ENCODE data around the gene ADA. TPM values are rescaled to one million over a fixed set of nuclear protein-coding genes. Genes with fewer than 3 reads are reported as not detected.
"Not testable (repeated sequence)": the region's sequence is repeated elsewhere in the genome, so short reads cannot be mapped to it uniquely, and the experiment has no call there.

The ADA gene
- polyA plus RNA-seq, 3 donors = 5.8 to 30.0 (median 18.4) TPM

DNA sequence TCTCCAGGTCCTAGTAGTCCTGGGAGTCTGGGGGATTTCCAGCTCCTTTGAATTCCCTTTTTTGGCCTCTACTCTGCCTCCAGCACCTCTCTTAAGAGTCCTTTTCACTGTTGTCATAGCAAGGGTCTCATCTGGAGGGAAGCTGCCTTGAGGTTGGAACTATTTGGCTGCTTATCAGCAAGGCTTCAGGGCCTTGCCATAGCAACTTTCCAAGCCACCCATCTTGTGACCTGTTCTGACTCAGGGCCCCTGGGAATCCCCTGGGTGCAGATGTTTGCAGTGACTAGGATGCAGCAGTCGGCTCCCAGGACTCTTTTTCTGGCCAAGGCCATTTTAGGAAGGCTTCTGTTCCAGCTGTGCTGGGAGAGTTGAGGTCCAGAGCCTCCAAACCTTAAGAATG lies 56.8 kb downstream of the ADA start:
- no peak overlapping the region for H3K27ac ChIP-seq (ENCODE audit: low read depth, low read length)
- 19 to 50% (median 43%) methylated on average over 1 of the region's 1 CpG for WGBS, 3 donors

DNA sequence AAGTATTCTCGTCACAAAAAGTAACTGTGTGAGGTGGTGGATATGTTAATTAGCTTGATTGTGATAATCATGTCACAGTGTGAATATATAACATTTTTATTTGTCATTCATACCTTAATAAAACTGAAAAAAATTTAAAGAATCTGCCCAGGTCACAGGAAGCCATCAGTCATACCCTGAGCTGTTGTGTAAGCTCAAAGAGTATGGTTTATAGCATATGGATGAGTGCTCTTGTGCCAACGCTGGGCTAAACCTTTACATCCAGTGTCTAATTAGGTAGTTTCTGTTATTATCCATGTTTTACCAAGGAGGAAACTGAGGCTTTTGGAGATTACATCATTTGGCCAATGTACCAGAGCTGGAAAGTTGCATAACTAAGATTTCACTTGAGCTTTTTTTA lies 57.7 kb downstream of the ADA start:
- H3K27ac ChIP-seq (ENCODE audit: low read depth, low read length) = no peak overlapping the region
- WGBS, 3 donors = 59 to 68% (median 64%) methylated on average over 2 of the region's 2 CpGs

DNA sequence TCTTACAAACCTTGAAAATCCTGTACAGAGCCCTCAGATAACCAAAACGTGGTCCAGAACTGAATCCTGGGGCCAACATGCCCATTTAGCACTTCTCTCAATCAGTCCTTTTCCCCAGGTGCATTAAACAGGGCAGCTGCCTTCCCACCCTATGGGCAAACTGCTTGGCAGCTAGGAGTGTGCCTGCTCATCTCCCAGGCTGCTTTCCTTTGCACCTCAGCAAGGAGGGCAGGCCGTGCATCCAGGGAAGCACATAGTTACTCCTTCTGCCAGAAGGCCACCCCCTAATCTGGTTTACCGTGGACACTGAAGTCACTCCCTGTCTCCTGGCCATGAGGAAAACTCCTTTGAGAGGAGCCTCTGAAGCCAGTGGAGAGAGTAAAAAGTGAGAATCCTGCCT lies 59.1 kb downstream of the ADA start:
- H3K27ac ChIP-seq (ENCODE audit: low read depth, low read length) = no peak overlapping the region
- WGBS, 3 donors = 79 to 95% (median 82%) methylated on average over 3 of the region's 3 CpGs

DNA sequence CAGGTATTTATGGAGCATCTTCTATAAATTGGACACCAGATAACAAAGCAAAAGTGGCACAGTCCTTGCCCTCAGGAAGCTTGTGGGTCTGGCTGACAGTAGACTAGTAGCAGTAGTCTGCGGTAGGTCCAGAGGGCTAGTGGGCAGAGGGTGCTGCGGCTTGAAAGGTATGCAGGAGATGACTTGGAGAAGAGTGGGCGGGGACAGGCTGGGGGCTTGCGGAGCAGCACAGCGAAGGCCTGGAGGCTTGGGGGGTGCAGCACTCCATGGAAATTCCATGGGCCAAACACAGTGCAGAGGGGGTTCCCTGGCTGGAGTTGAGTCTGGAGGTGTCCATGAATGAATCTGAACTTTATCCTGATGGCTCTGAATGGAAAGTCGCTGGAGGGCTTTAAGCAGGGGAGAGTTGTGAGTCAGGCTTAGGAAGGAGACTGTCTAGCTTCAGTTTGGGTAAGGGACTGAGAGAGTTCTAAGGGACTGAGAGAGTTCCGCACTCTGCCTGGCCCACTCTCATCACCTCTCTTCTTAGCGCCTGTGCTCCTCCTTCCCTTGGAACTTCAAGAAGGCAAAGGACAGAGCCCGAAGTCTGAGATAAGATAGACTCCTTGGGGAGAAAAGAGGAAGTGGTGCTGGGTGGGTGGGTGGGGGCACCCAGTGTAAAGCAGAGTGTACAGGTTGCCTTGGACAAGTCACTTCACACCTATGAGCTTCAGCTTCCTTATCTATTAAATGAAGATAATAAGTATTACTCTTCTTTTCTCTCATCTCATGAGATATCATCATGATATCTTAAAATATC lies 60.3 kb downstream of the ADA start:
- H3K27ac ChIP-seq (ENCODE audit: low read depth, low read length) = no peak overlapping the region
- 88 to 92% (median 89%) methylated on average over 9 of the region's 9 CpGs for WGBS, 3 donors

DNA sequence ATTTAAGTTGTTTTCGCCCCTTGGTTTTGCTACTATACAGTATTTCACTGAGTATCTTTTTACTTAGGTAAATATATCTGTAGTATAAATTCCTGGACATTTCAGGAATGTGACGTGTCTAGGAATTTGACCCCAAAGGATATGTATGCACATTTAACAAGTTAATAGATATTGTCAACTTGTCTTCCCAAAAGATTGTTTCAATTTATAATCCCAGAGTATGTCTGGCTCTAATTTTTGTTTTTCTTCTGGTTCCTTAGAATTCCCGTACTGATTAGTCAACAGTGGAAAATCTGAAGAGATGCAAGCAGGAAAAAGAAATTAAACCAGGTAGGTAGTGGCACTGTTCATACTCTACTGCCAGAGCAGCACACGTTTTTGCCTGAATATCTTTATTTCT lies 62.0 kb downstream of the ADA start:
- WGBS, 3 donors = 81 to 88% (median 82%) methylated on average over 4 of the region's 4 CpGs

DNA sequence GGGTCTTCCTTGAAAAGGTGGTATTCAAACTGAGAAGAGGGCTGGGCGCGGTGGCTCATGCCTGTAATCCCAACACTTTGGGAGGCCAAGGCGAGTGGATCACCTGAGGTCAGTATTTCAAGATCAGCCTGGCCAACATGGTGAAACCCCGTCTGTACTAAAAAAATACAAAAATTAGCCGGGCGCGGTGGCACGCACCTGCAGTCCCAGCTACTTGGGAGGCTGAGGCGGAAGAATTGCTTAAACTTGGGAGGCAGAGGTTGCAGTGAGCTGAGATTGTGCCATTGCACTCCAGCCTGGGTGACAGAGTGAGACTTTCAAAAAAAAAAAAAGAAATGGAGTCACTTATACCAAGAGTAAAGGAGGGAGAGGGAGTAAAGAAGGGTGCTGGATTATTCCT lies 63.2 kb downstream of the ADA start:
- WGBS, 3 donors = 95 to 98% (median 96%) methylated on average over 9 of the region's 9 CpGs
- not testable (repeated sequence) for H3K27ac ChIP-seq (ENCODE audit: low read depth, low read length)

More for the DNA sequence above, 62.0 kb downstream of the ADA start:
- H3K27ac ChIP-seq (ENCODE audit: low read depth, low read length) = no peak overlapping the region

DNA sequence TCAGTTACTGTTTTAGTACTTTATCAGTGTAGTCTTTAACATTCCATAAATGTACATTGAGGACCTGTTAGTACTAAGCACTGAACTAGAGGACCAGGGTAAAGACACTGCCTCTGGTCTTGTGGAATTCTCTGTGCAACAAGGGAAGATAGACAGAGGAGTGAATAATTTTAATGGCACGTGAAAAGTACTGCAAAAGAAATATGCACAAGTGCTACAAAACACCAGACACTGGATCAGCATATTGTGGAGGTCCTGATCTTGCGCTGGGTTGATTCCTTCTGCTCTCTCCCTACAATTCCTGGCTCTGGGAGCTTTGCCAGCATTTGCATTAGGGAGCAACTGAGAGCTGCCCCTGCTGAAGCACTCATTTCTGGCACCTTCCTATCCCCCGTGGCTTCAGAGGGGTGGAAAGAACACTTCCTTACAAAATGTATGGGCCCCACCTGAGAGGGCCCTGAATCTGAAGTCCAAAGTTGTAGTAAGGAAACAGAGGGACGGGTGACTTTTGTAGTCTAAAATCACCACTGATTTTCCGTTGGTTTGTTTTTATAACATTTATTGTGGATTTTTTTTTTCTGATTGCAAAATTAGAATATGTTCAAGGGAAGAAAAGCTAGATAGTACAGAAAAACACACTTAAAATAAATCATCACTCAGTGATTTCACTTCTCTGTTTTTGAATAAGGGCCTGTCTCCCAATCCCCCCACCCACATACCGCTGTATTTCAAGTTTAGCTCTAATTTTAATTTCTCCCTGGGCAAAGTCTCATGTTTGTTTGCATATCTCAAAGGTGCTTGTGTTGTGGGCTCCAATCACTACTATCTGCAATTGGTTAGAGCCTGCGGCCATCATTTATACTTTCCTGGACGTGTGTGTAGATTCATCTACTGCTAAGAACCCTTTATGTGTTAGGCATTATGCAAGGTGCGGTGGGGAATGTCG lies 64.2 kb downstream of the ADA start:
- 70 to 79% (median 73%) methylated on average over 10 of the region's 10 CpGs for WGBS, 3 donors
- H3K27ac ChIP-seq (ENCODE audit: low read depth, low read length) = no peak overlapping the region

DNA sequence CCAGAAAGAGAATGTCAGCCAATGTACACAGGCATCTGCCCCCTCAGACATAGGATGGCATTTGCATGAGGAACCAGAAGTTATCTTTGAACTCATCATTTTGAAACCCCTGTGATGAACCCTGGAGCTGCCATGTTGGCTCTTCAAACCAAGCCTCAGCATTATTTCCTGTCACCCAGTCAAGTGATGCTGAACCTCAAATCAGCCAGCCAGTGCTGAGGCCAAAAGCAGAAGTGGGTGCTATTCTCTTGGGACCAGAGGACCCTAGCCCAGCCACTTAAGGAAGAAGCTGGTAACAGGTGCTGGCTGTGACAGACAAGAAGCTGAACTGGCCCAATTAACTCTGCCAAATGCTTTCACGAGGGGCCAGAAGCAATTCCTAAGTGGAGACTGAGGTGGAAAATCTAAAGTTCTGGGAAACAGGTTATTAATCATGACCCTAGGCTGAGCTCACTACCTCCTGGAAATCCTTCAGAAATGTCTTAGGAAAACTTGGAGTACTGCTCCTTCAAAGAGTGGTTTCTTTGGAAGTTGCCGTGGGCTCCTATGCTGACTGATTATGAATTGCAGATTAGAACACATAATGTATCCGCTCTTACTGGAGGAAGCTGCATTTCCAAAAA lies 65.1 kb downstream of the ADA start:
- H3K27ac ChIP-seq (ENCODE audit: low read depth, low read length) = no peak overlapping the region
- 51 to 79% (median 68%) methylated on average over 3 of the region's 3 CpGs for WGBS, 3 donors

DNA sequence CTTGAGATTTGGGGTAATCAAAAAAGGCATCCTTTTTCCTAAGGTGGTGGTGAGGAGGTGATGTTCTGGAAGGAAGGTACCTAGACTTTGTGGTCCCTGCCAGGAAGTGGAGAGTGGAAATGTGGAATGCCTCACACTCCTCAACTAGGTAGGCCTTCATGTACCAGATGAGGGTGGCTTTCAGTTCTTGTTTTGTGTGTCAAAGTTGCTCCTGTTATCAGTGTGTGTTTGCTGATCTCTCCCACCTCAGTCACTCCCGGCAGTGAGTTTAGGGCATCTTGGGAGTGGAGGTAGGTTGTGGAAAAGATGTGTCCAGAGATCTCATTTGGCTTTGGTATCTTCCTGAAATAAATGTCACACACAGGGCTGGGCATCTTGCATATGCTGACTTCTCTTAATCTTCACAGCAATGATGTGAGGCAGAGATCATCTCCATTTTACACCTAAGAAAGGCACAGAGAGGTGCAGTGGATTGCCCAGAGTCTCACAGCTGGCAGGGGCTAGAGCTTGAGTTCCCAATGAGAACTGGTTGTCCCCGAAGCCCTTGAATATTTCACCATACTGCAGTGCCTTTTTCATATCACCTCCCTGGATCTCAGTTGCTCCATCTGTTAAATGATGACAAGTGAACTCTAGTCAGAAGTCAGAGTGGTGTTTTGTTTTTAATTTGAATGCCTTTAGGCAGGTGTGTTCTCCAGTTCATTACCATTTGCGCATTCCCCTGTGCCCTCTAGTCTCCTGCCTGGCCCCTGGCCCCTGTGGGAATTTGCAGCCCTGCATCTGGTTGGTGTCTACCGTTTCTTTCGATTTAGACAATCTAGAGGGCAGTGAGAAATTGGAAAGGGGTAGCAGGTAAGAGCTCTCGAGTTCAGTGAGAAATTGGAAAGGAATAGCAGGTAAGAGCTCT lies 66.2 kb downstream of the ADA start:
- 71 to 84% (median 80%) methylated on average over 6 of the region's 6 CpGs for WGBS, 3 donors
- H3K27ac ChIP-seq (ENCODE audit: low read depth, low read length) = no peak overlapping the region

DNA sequence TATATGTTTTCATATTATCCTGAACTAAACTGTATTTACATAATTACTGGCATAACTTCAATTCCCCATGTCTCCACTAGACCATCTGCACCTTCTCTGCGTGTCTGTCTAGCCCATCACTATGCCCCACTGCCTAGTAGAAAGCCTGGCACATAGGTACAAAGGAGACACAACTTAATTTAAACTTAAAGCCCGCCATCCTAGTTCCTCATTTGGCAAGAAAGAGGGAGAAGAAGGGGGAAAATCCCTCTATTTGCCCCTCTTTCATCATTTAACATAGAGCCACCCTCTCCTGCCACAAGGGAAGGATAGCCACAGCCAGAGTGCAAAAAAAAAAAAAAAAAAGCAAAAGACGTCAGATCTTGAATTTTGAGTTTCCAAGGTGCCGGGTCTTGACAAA lies 67.3 kb downstream of the ADA start:
- H3K27ac ChIP-seq (ENCODE audit: low read depth, low read length) = no peak overlapping the region
- WGBS, 3 donors = 63 to 95% (median 75%) methylated on average over 4 of the region's 4 CpGs

DNA sequence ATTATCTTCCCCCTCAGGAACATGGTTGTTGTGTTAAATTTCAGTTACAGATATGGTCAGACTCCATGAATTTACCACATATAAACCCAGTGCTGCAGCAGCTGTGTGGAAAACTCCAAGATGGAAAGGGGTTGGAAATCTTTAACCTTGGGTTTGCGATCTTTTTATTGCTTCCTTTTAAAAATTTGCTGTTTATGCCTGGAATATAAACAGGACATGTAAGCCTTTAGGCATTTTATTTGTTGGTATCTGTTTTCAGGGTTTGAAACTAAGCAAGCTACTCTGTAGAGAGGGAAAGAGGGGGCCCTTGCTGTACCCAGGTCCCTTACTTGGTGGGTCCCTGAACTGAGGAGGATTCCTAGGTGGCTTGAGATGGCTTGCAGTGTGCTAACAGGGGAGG lies 68.3 kb downstream of the ADA start:
- H3K27ac ChIP-seq (ENCODE audit: low read depth, low read length) = no peak overlapping the region
- WGBS, 3 donors = 50 to 78% (median 63%) methylated on average over 1 of the region's 1 CpG

DNA sequence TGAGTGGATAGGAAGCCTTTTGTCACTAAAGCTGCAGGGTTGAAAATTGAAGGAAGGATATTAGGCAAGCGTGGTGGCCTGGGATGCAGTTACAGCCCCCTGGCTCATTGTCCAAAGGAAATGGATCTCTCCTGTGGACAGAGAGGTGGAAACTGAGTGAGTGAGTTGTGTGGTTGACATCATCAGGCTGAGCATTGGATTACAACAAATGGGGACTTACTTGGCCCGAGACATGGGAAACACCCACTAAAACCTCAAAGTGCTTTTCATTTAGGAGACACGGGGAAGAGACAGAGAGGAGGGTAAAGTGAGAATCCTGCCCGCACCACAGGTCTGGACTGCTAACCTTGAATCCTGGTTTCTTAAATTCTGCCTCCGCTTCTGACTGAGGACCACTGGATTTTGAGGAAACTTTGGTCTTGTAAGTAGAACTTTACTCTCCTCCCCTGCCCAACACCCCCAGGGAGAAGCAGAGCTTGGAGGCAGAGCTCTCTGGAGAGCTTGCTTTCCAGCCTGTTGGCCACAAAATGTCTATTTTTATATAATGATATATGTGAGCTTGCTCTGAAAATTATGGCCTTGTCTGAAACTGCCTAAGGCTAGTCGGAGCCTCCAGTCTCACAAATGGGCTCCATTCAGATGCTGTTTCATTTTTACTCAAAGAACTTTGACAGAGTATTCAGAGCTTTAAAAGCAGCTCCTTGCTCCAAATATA lies 69.0 kb downstream of the ADA start, which contains the start of gene PKIG:
Gene PKIG, plus strand, starts transcription at position 269 of the 715 bp plus-strand sequence. CDS start 31,978 bp downstream, outside the sequence.
- H3K27ac ChIP-seq (ENCODE audit: low read depth, low read length) = no peak within 1 kb of the TSS
- WGBS, 3 donors = 27 to 66% (median 30%) methylated on average over 6 of the region's 6 CpGs

DNA sequence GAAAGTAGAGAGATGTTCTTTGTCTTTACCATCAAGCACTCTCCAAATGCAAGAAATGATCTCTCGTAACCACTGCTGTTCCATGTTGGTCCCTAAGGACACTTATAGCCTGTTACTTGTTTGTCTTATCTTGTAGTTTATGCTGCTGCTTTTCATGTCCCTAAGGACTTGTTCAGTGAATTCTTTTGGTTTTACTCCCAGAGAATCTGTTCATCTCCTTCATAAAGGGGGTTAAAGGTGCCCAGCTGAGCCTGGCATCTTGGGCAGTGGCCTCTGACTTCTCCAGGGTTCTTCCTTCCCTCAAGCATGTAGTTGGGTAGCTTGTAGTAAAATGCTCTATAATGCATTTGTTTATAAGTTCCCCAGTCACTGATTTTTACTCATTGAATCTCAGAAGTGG lies 70.0 kb downstream of the ADA start:
- 44 to 94% (median 61%) methylated on average over 1 of the region's 1 CpG for WGBS, 3 donors
- H3K27ac ChIP-seq (ENCODE audit: low read depth, low read length) = no peak overlapping the region

DNA sequence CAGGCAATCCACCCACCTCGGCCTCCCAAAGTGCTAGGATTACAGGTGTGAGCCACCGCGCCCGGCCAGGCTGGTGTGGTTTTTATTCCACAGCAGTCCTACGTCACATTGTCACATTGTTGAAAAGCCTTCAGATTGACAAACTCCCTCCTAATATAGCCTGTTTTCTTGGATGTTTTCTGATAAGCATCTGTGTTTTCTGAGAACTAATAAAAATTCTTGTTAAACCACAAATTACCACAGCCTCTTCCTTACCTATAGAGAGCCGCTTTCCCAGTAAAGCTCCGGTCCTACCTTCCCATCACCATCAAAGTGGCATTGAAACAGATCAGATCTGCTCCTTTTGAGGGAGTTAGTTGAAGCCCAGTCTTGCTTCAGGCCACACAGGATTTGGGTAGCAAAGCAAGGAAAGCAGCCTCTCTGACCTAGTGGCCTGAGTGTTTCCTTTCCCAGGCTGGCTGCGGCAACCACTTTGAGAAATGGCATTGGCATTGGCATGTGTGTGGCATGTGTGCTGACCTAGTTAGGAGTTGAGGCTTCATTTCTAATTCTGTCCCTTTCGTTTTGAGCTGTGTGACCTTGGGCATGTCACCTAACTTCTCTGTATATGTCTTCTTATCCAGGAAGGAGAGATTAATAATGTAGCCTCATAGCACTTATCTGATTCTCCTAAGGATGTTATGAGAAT lies 70.8 kb downstream of the ADA start:
- peak overlapping the region; percentile 1 for H3K27ac ChIP-seq (ENCODE audit: low read depth, low read length)
- WGBS, 3 donors = 76 to 84% (median 83%) methylated on average over 9 of the region's 9 CpGs

DNA sequence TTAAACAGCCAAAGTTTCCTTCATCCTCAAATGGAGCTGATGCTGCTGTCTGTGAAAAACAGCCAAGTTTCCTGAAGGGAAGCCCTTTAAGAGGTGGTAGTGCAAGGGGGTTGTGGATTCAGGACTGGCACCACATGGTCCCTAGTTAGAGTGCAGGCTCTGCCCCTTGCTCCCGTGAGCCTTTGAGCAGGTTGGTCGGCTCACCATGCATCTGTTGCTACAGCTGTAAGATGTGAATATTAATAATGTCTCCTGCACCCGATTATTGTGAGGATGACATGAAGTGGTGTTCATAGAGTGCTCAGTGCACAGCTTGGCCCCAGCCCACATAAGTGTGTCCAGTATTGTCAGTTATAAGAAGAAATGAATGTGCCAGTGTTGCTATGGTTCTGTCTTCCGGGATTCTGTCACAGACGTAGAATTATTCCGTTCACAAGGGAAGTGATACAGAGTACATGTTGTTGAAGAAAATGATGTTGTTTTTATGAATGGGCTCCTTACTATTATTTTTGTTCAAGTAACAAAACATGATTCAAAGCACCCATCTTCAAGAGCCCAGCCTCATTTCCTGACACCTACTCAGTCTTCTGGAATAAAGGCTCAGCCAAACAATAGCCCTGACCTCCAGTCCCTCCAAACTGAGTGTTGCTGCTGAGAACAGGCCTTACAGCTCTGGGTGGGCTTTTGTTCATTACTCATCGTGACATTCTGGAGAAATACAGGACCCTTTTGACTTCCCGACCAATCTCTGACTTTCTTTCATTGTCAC lies 72.0 kb downstream of the ADA start:
- peak overlapping the region; percentile 24 for H3K27ac ChIP-seq (ENCODE audit: low read depth, low read length)
- WGBS, 3 donors = 66 to 80% (median 68%) methylated on average over 8 of the region's 8 CpGs

DNA sequence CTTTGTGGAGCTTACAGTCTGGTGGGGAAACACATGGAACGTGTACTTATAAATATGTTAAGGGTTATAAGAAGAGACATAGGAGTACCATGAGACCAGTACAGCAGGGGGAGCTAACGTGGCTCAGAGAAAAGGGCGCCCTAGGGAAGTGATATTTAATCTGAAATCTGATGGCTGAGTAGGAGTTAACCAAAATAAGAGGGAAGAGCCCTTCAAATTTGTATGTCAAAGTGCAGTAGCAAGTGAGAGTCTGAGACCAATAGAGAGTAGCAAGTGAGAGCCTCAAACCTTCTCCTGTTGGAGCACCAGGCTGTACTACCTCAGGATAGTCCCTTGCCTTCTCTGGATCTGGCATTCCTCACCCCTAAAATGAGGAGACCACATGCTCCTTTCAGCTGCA lies 75.2 kb downstream of the ADA start:
- H3K27ac ChIP-seq (ENCODE audit: low read depth, low read length) = peak overlapping the region; percentile 42
- 23 to 72% (median 23%) methylated on average over 3 of the region's 3 CpGs for WGBS, 3 donors
